HepG2 (cell line): Measurements from ENCODE around the gene ANKRD13D. TPM values are rescaled to one million over a fixed set of nuclear protein-coding genes. Genes with fewer than 3 reads are reported as not detected.

Source experiments
- AFF4 ChIP-seq: sonication (generic); formaldehyde crosslinking; IDR thresholded peaks from 2 replicates; pipeline ENCODE4 v1.4.0; 2020; ENCODE audit warnings: missing genetic modification reagents
- BCL3 ChIP-seq: sonication (generic); formaldehyde crosslinking; IDR thresholded peaks from 2 replicates; pipeline ENCODE4 v1.5.1; 2020; ENCODE audit warnings: mild to moderate bottlenecking, missing genetic modification reagents, moderate library complexity
- DRAP1 ChIP-seq: IDR thresholded peaks from 2 replicates; pipeline ENCODE4 v1.6.1; 2016; ENCODE audit warnings: missing genetic modification reagents, missing compliant biosample characterization
- HMG20A ChIP-seq: IDR thresholded peaks from 2 replicates; pipeline ENCODE4 v1.6.1; 2016; ENCODE audit warnings: borderline replicate concordance
- HOXA3 ChIP-seq: sonication (generic); formaldehyde crosslinking; IDR thresholded peaks from 2 replicates; pipeline ENCODE4 v1.5.0; 2020; ENCODE audit warnings: missing genetic modification reagents
- MBD4 ChIP-seq: IDR thresholded peaks from 2 replicates; pipeline ENCODE4 v1.6.1; 2012; ENCODE audit warnings: low read length, inconsistent platforms, borderline replicate concordance
- SOX13 ChIP-seq, 3 experiments: fragments of 450-650 bp in 1 of 3; sonication (generic) in 1 of 3; formaldehyde crosslinking in 1 of 3; IDR thresholded peaks in 2 of 3; conservative IDR thresholded peaks in 1 of 3; 2 replicates each; pipeline versions ENCODE4 v1.5.0 to v1.6.1; 2016 to 2020; ENCODE audit warnings: antibody characterized with exemption in 1 of 3, mild to moderate bottlenecking in 1 of 3, missing compliant biosample characterization in 1 of 3, missing genetic modification reagents in 1 of 3, moderate library complexity in 1 of 3
- SRY ChIP-seq: sonication (generic); formaldehyde crosslinking; IDR thresholded peaks from 2 replicates; pipeline ENCODE4 v1.8.0; 2022; ENCODE audit warnings: mild to moderate bottlenecking, missing genetic modification reagents
- TBX3 ChIP-seq: fragments of 450-650 bp; IDR thresholded peaks from 2 replicates; pipeline ENCODE4 v1.6.1; 2017; ENCODE audit warnings: antibody characterized with exemption, mild to moderate bottlenecking, inconsistent platforms, borderline replicate concordance
- ZFP91 ChIP-seq: sonication (generic); formaldehyde crosslinking; IDR thresholded peaks from 2 replicates; pipeline ENCODE4 v1.9.0; 2022; ENCODE audit warnings: missing genetic modification reagents, mild to moderate bottlenecking, borderline replicate concordance
- ZNF280D ChIP-seq: sonication (generic); formaldehyde crosslinking; IDR thresholded peaks from 2 replicates; pipeline ENCODE4 v1.5.1; 2020; ENCODE audit warnings: mild to moderate bottlenecking, missing genetic modification reagents
- ZNF350 ChIP-seq: sonication (generic); formaldehyde crosslinking; IDR thresholded peaks from 2 replicates; pipeline ENCODE4 v1.4.0; 2020; ENCODE audit warnings: mild to moderate bottlenecking, low read depth, missing genetic modification reagents, borderline replicate concordance
- ZNF660 ChIP-seq: sonication (generic); formaldehyde crosslinking; IDR thresholded peaks from 2 replicates; pipeline ENCODE4 v1.5.1; 2020; ENCODE audit warnings: mild to moderate bottlenecking, low read depth, missing genetic modification reagents, borderline replicate concordance
- polyA plus RNA-seq, 8 experiments: library from polyadenylated mRNA; depleted of rRNA in 3 of 8; stranded (reverse) in 7 of 8; unstranded in 1 of 8; fragments of >200 nt; fragmentation: Illumina TruSeq in 4 of 8; extraction: Trizol in 4 of 8; gene quantifications; 2 replicates each; pipeline versions ENCODE4 v1.2.1 to v1.2.3, GENCODE V29; 2011 to 2016; ENCODE audit warnings: low read depth in 4 of 8, missing spikeins in 1 of 8, mixed read lengths in 1 of 8; ENCODE audit not compliant: insufficient read depth in 1 of 8
- total RNA-seq, 5 experiments: library from RNA; depleted of rRNA; stranded (reverse); fragments of >200 nt; fragmentation: Illumina TruSeq; extraction: Trizol; gene quantifications; 2 replicates each; pipeline ENCODE4 v1.2.3, GENCODE V29; 2016; ENCODE audit warnings: low read depth in 1 of 5

The ANKRD13D gene
- total and polyA plus RNA-seq, 2 of the 13 experiments (the other 11 are each of a cell fraction or from before 2014, with no cell fraction given): 18.6 to 27.3 TPM

- TF ChIP-seq AFF4 (CRISPR knock-in tag): no peak
- peak; percentile 59; the same call in 1 of the 2 replicates for TF ChIP-seq ZFP91 (CRISPR knock-in tag)
- peak; percentile 39; the same call in 1 of the 2 replicates for TF ChIP-seq SRY (CRISPR knock-in tag)
- peak; percentile 36; the same call in 1 of the 2 replicates for TF ChIP-seq TBX3
- TF ChIP-seq BCL3 (CRISPR knock-in tag): peak; percentile 67
- no peak for TF ChIP-seq SOX13 (IDR thresholded peaks at IDR 0.05)
- peak in 1 of 2 experiments; percentile 15; a peak in 1 of 4 replicates for TF ChIP-seq SOX13 (CRISPR knock-in tag; conservative IDR thresholded peaks at IDR 0.05 in 1 of 2, IDR thresholded peaks at IDR 0.05 in 1 of 2)
- 0 out of 2 replicates have a peak, but pooled peaks have one; percentile 20 for TF ChIP-seq ZNF660
- 0 out of 2 replicates have a peak, but pooled peaks have one; percentile 19 for TF ChIP-seq DRAP1 (CRISPR knock-in tag)
- TF ChIP-seq MBD4: no peak
- TF ChIP-seq HMG20A: no peak
- TF ChIP-seq ZNF350 (CRISPR knock-in tag): 0 out of 2 replicates have a peak, but pooled peaks have one; percentile 40
- peak; percentile 65 for TF ChIP-seq HOXA3 (CRISPR knock-in tag)
- peak; percentile 69; the same call in 1 of the 2 replicates for TF ChIP-seq ZNF280D (CRISPR knock-in tag)
These were observed 21.7 kb upstream of the ANKRD13D start (continued) for GRCh38 chr11:67267188-67268080.
